GM21529 (cell line): ENCODE results near the gene PDZD2.
"Not testable (repeated sequence)": the region's sequence is repeated elsewhere in the genome, so short reads cannot be mapped to it uniquely, and the experiment has no call there.

Experiments used
- ATAC-seq: cut with Tn5 transposase; IDR thresholded peaks from one replicate; pipeline ENCODE4 v1.9.1; 2021; ENCODE audit not compliant: unreplicated experiment

PDZD2 gene

GRCh38 chr5:32066448-32066847, 427.5 kb downstream of the PDZD2 start:
- ATAC-seq = no peak

GRCh38 chr5:32067774-32068470, 429.0 kb downstream of the PDZD2 start:
- ATAC-seq = no peak

GRCh38 chr5:32068561-32068960, 429.6 kb downstream of the PDZD2 start:
- no peak for ATAC-seq

- ATAC-seq = no peak
Observed at GRCh38 chr5:32069396-32069795, 430.5 kb downstream of the PDZD2 start.

GRCh38 chr5:32071351-32071944, 432.5 kb downstream of the PDZD2 start:
- ATAC-seq = no peak

- no peak for ATAC-seq
Observed at GRCh38 chr5:32072054-32072453, 433.1 kb downstream of the PDZD2 start.

GRCh38 chr5:32074401-32074800, 435.5 kb downstream of the PDZD2 start:
- ATAC-seq = no peak

- ATAC-seq = no peak
Observed at GRCh38 chr5:32076699-32077695, 438.1 kb downstream of the PDZD2 start.

- ATAC-seq = not testable (repeated sequence)
Observed at GRCh38 chr5:32078855-32079254, 439.9 kb downstream of the PDZD2 start.

GRCh38 chr5:32080565-32080964, 441.6 kb downstream of the PDZD2 start:
- ATAC-seq = not testable (repeated sequence)

- ATAC-seq = no peak
Observed at GRCh38 chr5:32082701-32083100, 443.8 kb downstream of the PDZD2 start.

GRCh38 chr5:32083981-32084430, 445.1 kb downstream of the PDZD2 start:
- ATAC-seq = no peak

GRCh38 chr5:32087086-32088082, 448.5 kb downstream of the PDZD2 start:
- no peak for ATAC-seq

- ATAC-seq = no peak
Observed at GRCh38 chr5:32088214-32088613, 449.3 kb downstream of the PDZD2 start.

GRCh38 chr5:32089146-32090000, 450.4 kb downstream of the PDZD2 start:
- no peak for ATAC-seq

GRCh38 chr5:32090026-32090754, 451.3 kb downstream of the PDZD2 start:
- ATAC-seq = no peak

GRCh38 chr5:32090755-32091128, 451.8 kb downstream of the PDZD2 start:
- no peak for ATAC-seq

GRCh38 chr5:32092938-32093812, 454.2 kb downstream of the PDZD2 start:
- peak; percentile 96 for ATAC-seq
